Measurements from ENCODE around the gene CDH4. TPM values are rescaled to one million over a fixed set of nuclear protein-coding genes. Genes with fewer than 3 reads are reported as not detected.

Gene CDH4
- total and polyA plus RNA-seq, 2 of the 13 experiments (the other 11 are each of a cell fraction or from before 2014, with no cell fraction given), result not detected

- CTCF ChIA-PET (ENCODE audit: low intra/inter-chr PET ratio, low total read pairs), result no interaction called here
- BruUV-seq (replicated peaks), result no TSS peak
- WGBS (ENCODE audit: low lambda C conversion rate), result 32% methylated on average over 13 of the region's 14 CpGs
- H3K27me3 ChIP-seq (ENCODE audit: control insufficient read depth in 1 of 2, insufficient read depth in 2 of 2, low read length in 2 of 2), result peaks cover 34 to 91% of the 10 kb centered on the region in 2 experiments
- FAIRE-seq, result no peak
- H3K4me1 ChIP-seq (ENCODE audit: insufficient read depth, low read length), result no peaks in the 10 kb centered on the region
- no peak for ATAC-seq
- H3K4me2 ChIP-seq (ENCODE audit: low read depth, low read length), result no peak overlapping the region
- intact Hi-C loops (cut with micrococcal nuclease; ENCODE audit: unreplicated experiment), result no loop called here
- H4K20me1 ChIP-seq (ENCODE audit: insufficient read depth, low read length), result no peaks in the 10 kb centered on the region; the same call in 1 of the 2 replicates
- no peak overlapping the region for H2AFZ ChIP-seq (ENCODE audit: low read length)
- POLR2A ChIA-PET, result no interaction called here
- H3K27ac ChIP-seq (ENCODE audit: extremely low read length, insufficient read depth, low read length), result no peak overlapping the region
- no peak for TF ChIP-seq POGK (CRISPR knock-in tag; conservative IDR thresholded peaks at IDR 0.05)
- TF ChIP-seq SMAD3 (CRISPR knock-in tag; IDR thresholded peaks at IDR 0.05), result no peak
- no peak for TF ChIP-seq NFIC (IDR thresholded peaks at IDR 0.05; ENCODE audit: low read length)
- no peak for TF ChIP-seq MED8 (CRISPR knock-in tag; IDR thresholded peaks at IDR 0.05; ENCODE audit: insufficient replicate concordance)
- TF ChIP-seq NFYC (CRISPR knock-in tag; IDR thresholded peaks at IDR 0.05), result peak; percentile 27; the same call in 1 of the 2 replicates
- TF ChIP-seq USF2 (IDR thresholded peaks at IDR 0.05; ENCODE audit: low read depth, low read length), result 0 out of 2 replicates have a peak, but pooled peaks have one; percentile 34
- no peak for TF ChIP-seq USF2 (CRISPR knock-in tag; IDR thresholded peaks at IDR 0.05; ENCODE audit: borderline replicate concordance)
- no peak for TF ChIP-seq ZNF367 (CRISPR knock-in tag; IDR thresholded peaks at IDR 0.05; ENCODE audit: borderline replicate concordance)
- TF ChIP-seq E2F2 (CRISPR knock-in tag; IDR thresholded peaks at IDR 0.05; ENCODE audit: borderline replicate concordance), result no peak
- no peak for TF ChIP-seq HNRNPLL (IDR thresholded peaks at IDR 0.05; ENCODE audit: low read depth, low read length, poor library complexity, severe bottlenecking)
- no peaks in the 10 kb centered on the region for H3K36me3 ChIP-seq (replicated peaks in 1 of 2; ENCODE audit: control insufficient read depth in 1 of 2, insufficient read depth in 2 of 2, low read length in 2 of 2)
- no peak overlapping the region for H3K4me3 ChIP-seq (replicated peaks in 1 of 3; ENCODE audit: insufficient read depth in 1 of 3, low read depth in 2 of 3, low read length in 3 of 3)
- no peak for DNase-seq (ENCODE audit: low spot score)
- no peaks in the 10 kb centered on the region for H3K9me3 ChIP-seq (ENCODE audit: low read length)
- in situ Hi-C loops (cut with HindIII; ENCODE audit: extremely low pct_ligation_motif_present, low pct_unique_long_range_greater_than_20kb), result no loop called here
- H3K79me2 ChIP-seq (ENCODE audit: insufficient read depth, low read length), result no peaks in the 10 kb centered on the region
- H3K9ac ChIP-seq (ENCODE audit: insufficient read depth, low read depth, low read length), result no peak overlapping the region
Observed at GRCh38 chr20:61833807-61834610, 581.9 kb downstream of the CDH4 start.

All from HepG2 (cell line).